CD4-positive, CD25-positive, alpha-beta regulatory T cell (primary cell): ENCODE results near the gene INO80E. TPM values are rescaled to one million over a fixed set of nuclear protein-coding genes. Genes with fewer than 3 reads are reported as not detected.

Source experiments
- ATAC-seq, 2 donors: fragments of 150-1000 bp; cut with Tn5 transposase; one replicate each; pipeline ENCODE4 v1.10.0; 2021; ENCODE audit warnings: low read depth in 2 of 2, moderate number of reproducible peaks in 2 of 2, moderate library complexity in 1 of 2
- DNase-seq, 3 donors: peaks; one replicate each; pipeline versions ENCODE4 v3.0.0 to v3.0.0-alpha.2; 2012 to 2022; ENCODE audit warnings: mixed read lengths in 1 of 3
- H3K27ac ChIP-seq: one replicate; pipeline ENCODE4 v1.7.0; 2013; ENCODE audit warnings: mild to moderate bottlenecking, low read length; ENCODE audit not compliant: insufficient read depth, poor library complexity, severe bottlenecking
- H3K27me3 ChIP-seq: one replicate; pipeline ENCODE4 v1.7.0; 2013; ENCODE audit warnings: low read length; ENCODE audit not compliant: control insufficient read depth, insufficient read depth
- H3K36me3 ChIP-seq: one replicate; pipeline ENCODE4 v1.7.0; 2013; ENCODE audit warnings: mild to moderate bottlenecking, low read length, moderate library complexity; ENCODE audit not compliant: control insufficient read depth, insufficient read depth
- H3K4me1 ChIP-seq: 2 replicates; pipeline ENCODE4 v1.7.0; 2013; ENCODE audit warnings: mild to moderate bottlenecking, low read length; ENCODE audit not compliant: insufficient read depth, control insufficient read depth, poor library complexity, severe bottlenecking
- H3K4me3 ChIP-seq: one replicate; pipeline ENCODE4 v1.7.0; 2013; ENCODE audit warnings: low read depth, mild to moderate bottlenecking, low read length, moderate library complexity
- H3K9me3 ChIP-seq, 2 experiments: 1 replicate in 1 of 2; 2 replicates in 1 of 2; pipeline ENCODE4 v1.7.0; 2013; ENCODE audit warnings: low read length in 2 of 2, mild to moderate bottlenecking in 1 of 2, moderate library complexity in 1 of 2; ENCODE audit not compliant: control insufficient read depth in 2 of 2
- H3K27ac Mint-ChIP-seq, 3 donors: one replicate each; pipeline ENCODE4 v1.8.0; 2020 to 2022; ENCODE audit warnings: mild to moderate bottlenecking in 3 of 3, mixed read lengths in 3 of 3, moderate library complexity in 2 of 3
- H3K27me3 Mint-ChIP-seq: one replicate; pipeline ENCODE4 v1.8.0; 2022; ENCODE audit warnings: mild to moderate bottlenecking, mixed read lengths
- H3K36me3 Mint-ChIP-seq: one replicate; pipeline ENCODE4 v1.8.0; 2020; ENCODE audit warnings: mixed read lengths
- H3K4me1 Mint-ChIP-seq, 4 donors: one replicate each; pipeline ENCODE4 v1.8.0; 2020 to 2022; ENCODE audit warnings: mixed read lengths in 4 of 4, mild to moderate bottlenecking in 1 of 4
- H3K4me3 Mint-ChIP-seq, 4 donors: one replicate each; pipeline ENCODE4 v1.8.0; 2020 to 2022; ENCODE audit warnings: mild to moderate bottlenecking in 4 of 4, mixed read lengths in 4 of 4, moderate library complexity in 3 of 4
- H3K9me3 Mint-ChIP-seq, 7 donors: one replicate each; pipeline ENCODE4 v1.8.0; 2020 to 2022; ENCODE audit warnings: mixed read lengths in 7 of 7, mild to moderate bottlenecking in 3 of 7, moderate library complexity in 2 of 7
- polyA plus RNA-seq, 4 donors: library from polyadenylated mRNA; unstranded; fragments of 300-500 nt; fragmentation: Illumina TruSeq; gene quantifications; one replicate each; pipeline ENCODE4 v1.2.3, GENCODE V29; 2021
- total RNA-seq: library from RNA; stranded (reverse); gene quantifications from one replicate; pipeline ENCODE4 v1.2.3, GENCODE V29; 2022

Gene INO80E
- total and polyA plus RNA-seq, 5 donors from 2014 or later, result 5.0 to 105 (median 6.4) TPM

DNA sequence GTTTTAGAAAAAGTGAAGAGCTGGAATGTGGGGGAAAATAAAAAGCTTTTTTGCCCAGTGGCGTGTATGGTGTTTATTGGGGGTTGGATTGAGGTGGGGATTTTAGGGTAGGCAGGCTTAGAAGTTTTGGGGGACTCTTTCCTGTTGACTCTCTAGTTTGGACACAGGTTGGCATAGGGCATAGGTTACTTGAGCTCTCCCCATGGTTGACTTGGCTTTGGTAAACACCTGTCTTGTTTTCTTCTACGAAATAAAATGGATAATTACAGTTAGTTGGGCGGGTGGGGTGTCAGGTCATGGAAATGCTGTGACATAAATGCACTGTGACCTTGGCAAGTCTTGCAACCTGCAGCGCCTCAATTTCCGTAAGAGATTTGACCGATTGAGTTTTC lies 23.1 kb upstream of the INO80E start:
- Mint-ChIP-seq H3K4me1 (peaks cover 20 to 42% (median 28%) of the 10 kb centered on the region in 4 donors), H3K27me3 (no peaks in the 10 kb centered on the region), H3K27ac (peak overlapping the region in 2 of 3 donors; percentile 87 to 88), H3K9me3 (no peaks in the 10 kb centered on the region), H3K36me3 (peaks cover 10% of the 10 kb centered on the region), H3K4me3 (peak overlapping the region; percentile 84 to 100 (median 90))
- DNase-seq (no peak), ATAC-seq (no peak)
- Histone ChIP-seq H3K4me1 (peaks cover 37% of the 10 kb centered on the region), H3K36me3 (peaks cover 16% of the 10 kb centered on the region), H3K9me3 (no peaks in the 10 kb centered on the region), H3K4me3 (peak overlapping the region; percentile 57), H3K27me3 (no peaks in the 10 kb centered on the region), H3K27ac (peak overlapping the region; percentile 83)

DNA sequence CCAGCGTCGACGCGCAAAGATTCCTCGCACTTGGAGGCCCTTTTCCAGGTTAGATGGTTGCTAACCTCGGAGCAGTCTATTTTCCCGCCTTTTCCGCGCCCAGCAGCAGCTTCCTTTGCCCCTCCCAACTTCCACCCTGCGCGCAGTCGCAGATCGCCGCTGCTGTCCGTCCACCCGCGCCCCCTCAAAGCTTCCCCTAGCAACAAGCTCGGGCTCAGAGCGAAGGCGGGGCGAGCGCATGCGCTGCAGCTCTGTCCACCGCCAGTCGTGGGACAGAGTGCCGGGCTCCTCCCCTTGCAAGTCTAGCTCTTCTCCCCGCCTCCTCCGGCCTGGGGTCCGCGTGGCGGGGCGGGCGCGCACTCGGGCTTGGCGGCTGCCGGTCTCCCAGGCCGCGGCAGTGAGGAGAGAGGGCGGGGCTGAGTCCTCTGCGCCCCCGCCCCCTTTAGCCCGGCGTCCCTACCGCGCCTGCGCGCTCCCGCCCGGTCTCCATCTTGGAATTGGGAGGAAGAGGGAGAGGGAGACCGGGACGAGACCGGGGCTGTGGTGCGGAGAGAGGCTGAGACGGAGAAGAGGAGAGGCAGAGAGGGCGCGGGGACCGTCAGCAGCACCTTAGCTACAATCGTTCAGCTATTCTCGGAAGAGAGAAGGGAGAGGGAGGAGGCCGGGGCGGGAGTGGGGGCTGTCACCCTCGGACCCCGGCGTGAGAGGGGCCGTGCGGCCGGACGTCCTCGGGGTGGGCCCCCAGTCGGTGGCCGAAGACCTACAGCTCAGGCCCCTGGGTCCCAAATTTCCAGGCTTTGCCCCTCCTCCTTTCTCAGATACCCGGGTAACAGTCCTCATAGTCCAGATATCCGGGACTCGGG lies 22.4 kb upstream of the INO80E start, which contains the start of gene TAOK2:
Gene TAOK2, plus strand, starts transcription at position 485 of the 863 bp plus-strand sequence. CDS start 3,905 bp downstream, outside the sequence.
- H3K27me3 ChIP-seq, result no peaks in the 10 kb centered on the region
- Mint-ChIP-seq H3K4me3 (peak within 1 kb of the TSS; percentile 84 to 100 (median 90)), H3K9me3 (no peaks in the 10 kb centered on the region), H3K4me1 (peaks cover 16 to 42% (median 28%) of the 10 kb centered on the region in 4 donors), H3K27me3 (no peaks in the 10 kb centered on the region), H3K27ac (peak within 1 kb of the TSS; percentile 87 to 93 (median 89)), H3K36me3 (peaks cover 7% of the 10 kb centered on the region)
- DNase-seq (peak; percentile 90 to 98 (median 93)), ATAC-seq (peak; percentile 95 to 96)
- peak within 1 kb of the TSS; percentile 87 for H3K4me3 ChIP-seq
- peak within 1 kb of the TSS; percentile 83 for H3K27ac ChIP-seq
- peaks cover 37% of the 10 kb centered on the region for H3K4me1 ChIP-seq
- H3K36me3 ChIP-seq, result peaks cover 16% of the 10 kb centered on the region
- no peaks in the 10 kb centered on the region for H3K9me3 ChIP-seq

GRCh38 chr16:29974291-29975133 lies 21.5 kb upstream of the INO80E start:
- H3K4me3 Mint-ChIP-seq, result peak overlapping the region; percentile 84 to 100 (median 90)
- H3K27me3 Mint-ChIP-seq, result no peaks in the 10 kb centered on the region

GRCh38 chr16:29975134-29975538 lies 20.9 kb upstream of the INO80E start:
- Histone ChIP-seq H3K27ac (peak overlapping the region; percentile 83), H3K9me3 (no peaks in the 10 kb centered on the region), H3K4me3 (peak overlapping the region; percentile 87), H3K4me1 (peaks cover 37% of the 10 kb centered on the region), H3K27me3 (no peaks in the 10 kb centered on the region), H3K36me3 (peaks cover 25% of the 10 kb centered on the region)
- peaks cover 13 to 42% (median 28%) of the 10 kb centered on the region in 4 donors for H3K4me1 Mint-ChIP-seq
- H3K9me3 Mint-ChIP-seq, result no peaks in the 10 kb centered on the region
- H3K27ac Mint-ChIP-seq, result peak overlapping the region; percentile 54 to 89 (median 87)
- no peaks in the 10 kb centered on the region for H3K27me3 Mint-ChIP-seq
- no peak for ATAC-seq
- peaks cover 10% of the 10 kb centered on the region for H3K36me3 Mint-ChIP-seq
- peak overlapping the region; percentile 84 to 100 (median 90) for H3K4me3 Mint-ChIP-seq
- DNase-seq, result no peak

More at GRCh38 chr16:29974291-29975133, 21.5 kb upstream of the INO80E start:
- peaks cover 21% of the 10 kb centered on the region for H3K36me3 ChIP-seq
- ATAC-seq (no peak), DNase-seq (peak; percentile 6 to 46 (median 26))
- peak overlapping the region; percentile 83 for H3K27ac ChIP-seq
- peaks cover 8% of the 10 kb centered on the region for H3K36me3 Mint-ChIP-seq
- H3K9me3 Mint-ChIP-seq, result no peaks in the 10 kb centered on the region
- H3K27ac Mint-ChIP-seq, result peak overlapping the region; percentile 87 to 93 (median 89)
- H3K4me1 ChIP-seq, result peaks cover 37% of the 10 kb centered on the region
- H3K4me3 ChIP-seq, result peak overlapping the region; percentile 87
- H3K9me3 ChIP-seq, result no peaks in the 10 kb centered on the region
- no peaks in the 10 kb centered on the region for H3K27me3 ChIP-seq
- peaks cover 13 to 42% (median 28%) of the 10 kb centered on the region in 4 donors for H3K4me1 Mint-ChIP-seq

- H3K27me3 Mint-ChIP-seq, result no peaks in the 10 kb centered on the region
- H3K9me3 Mint-ChIP-seq, result no peaks in the 10 kb centered on the region
- H3K27me3 ChIP-seq, result no peaks in the 10 kb centered on the region
- H3K27ac Mint-ChIP-seq, result peak overlapping the region; percentile 39 to 89 (median 87)
- H3K4me3 Mint-ChIP-seq, result peak overlapping the region; percentile 84 to 100 (median 90)
- ATAC-seq (no peak), DNase-seq (peak in 1 of 3 donors; percentile 14)
- H3K4me3 ChIP-seq, result peak overlapping the region; percentile 87
- peaks cover 13 to 42% (median 28%) of the 10 kb centered on the region in 4 donors for H3K4me1 Mint-ChIP-seq
- H3K36me3 Mint-ChIP-seq, result peaks cover 15% of the 10 kb centered on the region
- no peaks in the 10 kb centered on the region for H3K9me3 ChIP-seq
- H3K4me1 ChIP-seq, result peaks cover 37% of the 10 kb centered on the region
- peak overlapping the region; percentile 83 for H3K27ac ChIP-seq
- H3K36me3 ChIP-seq, result peaks cover 30% of the 10 kb centered on the region
Measured at GRCh38 chr16:29975811-29976511, 20.1 kb upstream of the INO80E start.

DNA sequence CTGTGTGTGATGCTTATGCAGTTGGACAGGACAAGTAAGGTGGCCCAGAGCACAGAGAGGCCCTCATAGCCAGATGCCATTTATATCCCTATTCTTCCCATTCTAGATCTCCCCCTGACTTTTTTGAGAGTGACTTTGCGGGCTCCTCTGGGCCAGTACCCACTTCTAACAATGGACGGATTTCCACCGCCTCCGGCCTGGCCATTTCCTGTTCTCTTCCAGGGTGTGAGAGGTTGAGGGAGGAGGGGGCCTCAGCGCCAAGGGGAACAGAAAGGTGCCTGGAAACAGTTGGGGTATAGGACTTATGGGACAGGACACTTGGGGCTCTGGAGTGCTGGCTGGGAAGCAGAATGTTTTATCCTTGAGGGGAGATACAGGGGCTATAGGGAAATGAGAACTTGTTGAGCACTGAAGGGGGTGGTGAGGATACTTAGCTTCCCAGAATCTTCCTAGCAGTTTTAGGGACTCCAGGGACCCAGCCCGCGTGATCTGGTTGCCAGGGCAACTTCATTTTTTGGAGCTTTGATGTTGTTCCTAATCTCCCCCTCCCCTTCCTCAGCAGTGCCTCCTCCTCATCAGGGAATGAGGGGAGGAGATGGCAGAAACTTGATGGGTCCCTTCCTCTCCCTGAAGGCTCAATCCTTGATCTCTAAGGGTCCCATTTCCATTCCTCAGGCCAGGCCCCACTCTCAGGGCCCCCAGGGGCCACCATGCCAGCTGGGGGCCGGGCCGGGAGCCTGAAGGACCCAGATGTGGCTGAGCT lies 18.8 kb upstream of the INO80E start:
- H3K36me3 Mint-ChIP-seq, result peaks cover 17% of the 10 kb centered on the region
- peaks cover 41% of the 10 kb centered on the region for H3K36me3 ChIP-seq
- no peak for DNase-seq
- H3K4me3 ChIP-seq, result no peak overlapping the region
- peak overlapping the region in 2 of 4 donors; percentile 48 to 100 for H3K4me3 Mint-ChIP-seq
- peaks cover 13 to 42% (median 28%) of the 10 kb centered on the region in 4 donors for H3K4me1 Mint-ChIP-seq
- peaks cover 37% of the 10 kb centered on the region for H3K4me1 ChIP-seq
- H3K27me3 Mint-ChIP-seq, result no peaks in the 10 kb centered on the region
- no peaks in the 10 kb centered on the region for H3K9me3 ChIP-seq
- H3K9me3 Mint-ChIP-seq, result no peaks in the 10 kb centered on the region
- no peaks in the 10 kb centered on the region for H3K27me3 ChIP-seq
- H3K27ac Mint-ChIP-seq, result peak overlapping the region in 2 of 3 donors; percentile 52 to 87
- no peak for ATAC-seq
- H3K27ac ChIP-seq, result no peak overlapping the region
